Keratinocyte (primary cell): ENCODE results near the gene STAT3. TPM values are rescaled to one million over a fixed set of nuclear protein-coding genes. Genes with fewer than 3 reads are reported as not detected.

Experiments used
- DNase-seq: peaks from one replicate; pipeline ENCODE4 v3.0.0-alpha.2; 2011; ENCODE audit warnings: low read depth, missing footprints, low spot score
- FAIRE-seq: peaks from 2 replicates; lab custom pipeline; 2011; peaks lifted over from hg19 to GRCh38; lab: Jason Lieb, UNC
- H2AFZ ChIP-seq: 2 replicates; pipeline ENCODE4 v1.6.0; 2012; ENCODE audit warnings: low read length, control low read depth, inconsistent platforms; ENCODE audit not compliant: control insufficient read depth
- H3K27ac ChIP-seq: 2 replicates; pipeline ENCODE4 v1.5.1; 2011; ENCODE audit warnings: low read length; ENCODE audit not compliant: control insufficient read depth, insufficient read depth
- H3K27me3 ChIP-seq: 3 replicates; pipeline ENCODE4 v1.6.0; 2011; ENCODE audit warnings: low read length; ENCODE audit not compliant: control insufficient read depth, insufficient read depth; ENCODE audit errors: extremely low read depth
- H3K36me3 ChIP-seq, 2 experiments: 2 replicates in 1 of 2; 3 replicates in 1 of 2; pipeline ENCODE4 v1.5.1; 2011; ENCODE audit warnings: low read length in 2 of 2, mild to moderate bottlenecking in 1 of 2; ENCODE audit not compliant: control insufficient read depth in 2 of 2, insufficient read depth in 2 of 2; ENCODE audit errors: extremely low read depth in 1 of 2
- H3K4me1 ChIP-seq: 3 replicates; pipeline ENCODE4 v1.5.1; 2011; ENCODE audit warnings: low read length; ENCODE audit not compliant: control insufficient read depth, insufficient read depth; ENCODE audit errors: extremely low read depth
- H3K4me2 ChIP-seq: 3 replicates; pipeline ENCODE4 v1.6.0; 2011; ENCODE audit warnings: low read depth, low read length; ENCODE audit not compliant: control insufficient read depth, insufficient read depth; ENCODE audit errors: extremely low read depth
- H3K4me3 ChIP-seq, 3 experiments: fragments of 200-600 bp in 1 of 3; sonication (generic) in 1 of 3; 2 replicates in 2 of 3; 3 replicates in 1 of 3; pipeline ENCODE4 v1.5.1; 2011 to 2016; ENCODE audit warnings: low read length in 3 of 3, mild to moderate bottlenecking in 3 of 3, control low read depth in 2 of 3, inconsistent platforms in 1 of 3, low read depth in 1 of 3, mixed read lengths in 1 of 3, mixed run types in 1 of 3, moderate library complexity in 1 of 3; ENCODE audit not compliant: control insufficient read depth in 2 of 3, insufficient read depth in 2 of 3; ENCODE audit errors: extremely low read depth in 1 of 3
- H3K79me2 ChIP-seq: 2 replicates; pipeline ENCODE4 v1.6.0; 2012; ENCODE audit warnings: low read length; ENCODE audit not compliant: control insufficient read depth, insufficient read depth
- H3K9ac ChIP-seq: 3 replicates; pipeline ENCODE4 v1.6.0; 2011; ENCODE audit warnings: low read length; ENCODE audit not compliant: control insufficient read depth, insufficient read depth; ENCODE audit errors: extremely low read depth
- H3K9me1 ChIP-seq: 3 replicates; pipeline ENCODE4 v1.6.0; 2011; ENCODE audit warnings: low read length; ENCODE audit not compliant: control insufficient read depth, insufficient read depth; ENCODE audit errors: extremely low read depth
- H3K9me3 ChIP-seq: 2 replicates; pipeline ENCODE4 v1.5.1; 2012; ENCODE audit warnings: low read depth, low read length; ENCODE audit not compliant: control insufficient read depth
- H4K20me1 ChIP-seq: 3 replicates; pipeline ENCODE4 v1.6.0; 2011; ENCODE audit warnings: low read length; ENCODE audit not compliant: control insufficient read depth, insufficient read depth; ENCODE audit errors: extremely low read depth
- EZH2 ChIP-seq: IDR thresholded peaks from one replicate; pipeline ENCODE4 v1.6.1; 2012; ENCODE audit warnings: inconsistent platforms, mild to moderate bottlenecking, low read length, moderate library complexity
- dilution Hi-C: fragments of 300-500 bp; cut with MboI; formaldehyde crosslinking; loops from one replicate; pipeline ENCODE4 v1.7.0; 2020; ENCODE audit warnings: low sequenced_read_pairs; ENCODE audit not compliant: extremely low pct_ligation_motif_present
- polyA plus RNA-seq, 5 experiments: library from polyadenylated mRNA; depleted of rRNA in 3 of 5; stranded (reverse) in 3 of 5; stranded (forward) in 1 of 5; unstranded in 1 of 5; fragments of >200 nt; gene quantifications; 1 replicate in 1 of 5; 2 replicates in 3 of 5; 3 replicates in 1 of 5; pipeline versions ENCODE4 v1.2.1 to v1.2.3, GENCODE V29; 2011 to 2012; ENCODE audit warnings: missing spikeins in 2 of 5, low read depth in 1 of 5, low replicate concordance in 1 of 5
- TF ChIP-seq, protein P1 (sequence below), 3 experiments: IDR thresholded peaks in 1 of 3; conservative IDR thresholded peaks in 1 of 3; optimal IDR thresholded peaks in 1 of 3; 2 replicates in 2 of 3; 3 replicates in 1 of 3; pipeline versions ENCODE3 to v1.5.1; 2011; ENCODE audit warnings: low read length in 3 of 3, mild to moderate bottlenecking in 3 of 3, moderate library complexity in 2 of 3, control low read depth in 1 of 3, inconsistent platforms in 1 of 3; ENCODE audit not compliant: insufficient read depth in 2 of 3; ENCODE audit errors: extremely low read depth in 1 of 3

Gene STAT3
- polyA plus RNA-seq, 1 donor (not counting 4 experiments of a cell fraction or from before 2014, with no cell fraction given), result 37.4 TPM

DNA sequence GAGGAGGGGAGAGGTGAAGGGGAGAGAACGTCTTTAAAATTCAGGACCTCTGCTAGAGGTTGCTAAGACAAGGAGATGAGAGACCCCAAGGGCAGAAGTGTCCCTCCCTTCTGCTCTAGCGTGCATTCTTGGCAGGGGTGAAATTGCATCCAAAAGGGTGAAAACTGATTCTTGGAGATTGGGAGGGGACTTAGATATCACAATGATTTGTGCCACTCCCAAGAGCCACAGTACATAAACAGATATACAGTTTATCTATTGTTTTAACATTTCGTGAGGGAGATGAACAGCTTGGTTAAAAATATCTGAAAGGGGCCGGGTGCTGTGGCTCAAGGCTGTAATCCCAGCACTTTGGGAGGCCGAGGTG is 22.1 kb upstream of the STAT3 start:
- no peak for DNase-seq
- no peak for FAIRE-seq
- Histone ChIP-seq H3K4me1 (peaks cover 75% of the 10 kb centered on the region), H3K27me3 (no peaks in the 10 kb centered on the region), H2AFZ (no peak overlapping the region), H3K79me2 (peaks cover 83% of the 10 kb centered on the region), H3K4me2 (peak overlapping the region; percentile 75), H4K20me1 (peaks cover 46% of the 10 kb centered on the region), H3K36me3 (peaks cover 8 to 22% of the 10 kb centered on the region in 2 experiments), H3K9me3 (no peaks in the 10 kb centered on the region), H3K9me1 (peaks cover 8% of the 10 kb centered on the region), H3K9ac (peak overlapping the region; percentile 62), H3K27ac (peak overlapping the region; percentile 88), H3K4me3 (peak overlapping the region in 2 of 3 experiments; percentile 22 to 31)
- TF ChIP-seq, protein P1, sequence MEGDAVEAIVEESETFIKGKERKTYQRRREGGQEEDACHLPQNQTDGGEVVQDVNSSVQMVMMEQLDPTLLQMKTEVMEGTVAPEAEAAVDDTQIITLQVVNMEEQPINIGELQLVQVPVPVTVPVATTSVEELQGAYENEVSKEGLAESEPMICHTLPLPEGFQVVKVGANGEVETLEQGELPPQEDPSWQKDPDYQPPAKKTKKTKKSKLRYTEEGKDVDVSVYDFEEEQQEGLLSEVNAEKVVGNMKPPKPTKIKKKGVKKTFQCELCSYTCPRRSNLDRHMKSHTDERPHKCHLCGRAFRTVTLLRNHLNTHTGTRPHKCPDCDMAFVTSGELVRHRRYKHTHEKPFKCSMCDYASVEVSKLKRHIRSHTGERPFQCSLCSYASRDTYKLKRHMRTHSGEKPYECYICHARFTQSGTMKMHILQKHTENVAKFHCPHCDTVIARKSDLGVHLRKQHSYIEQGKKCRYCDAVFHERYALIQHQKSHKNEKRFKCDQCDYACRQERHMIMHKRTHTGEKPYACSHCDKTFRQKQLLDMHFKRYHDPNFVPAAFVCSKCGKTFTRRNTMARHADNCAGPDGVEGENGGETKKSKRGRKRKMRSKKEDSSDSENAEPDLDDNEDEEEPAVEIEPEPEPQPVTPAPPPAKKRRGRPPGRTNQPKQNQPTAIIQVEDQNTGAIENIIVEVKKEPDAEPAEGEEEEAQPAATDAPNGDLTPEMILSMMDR (optimal IDR thresholded peaks at IDR 0.05 in 1 of 3, IDR thresholded peaks at IDR 0.05 in 1 of 3, conservative IDR thresholded peaks at IDR 0.05 in 1 of 3; ENCODE audit: extremely low read depth in 1 of 3, insufficient read depth in 2 of 3, low read length in 3 of 3), result no peak
- no peak for TF ChIP-seq EZH2
- dilution Hi-C loops, result no loop called here

DNA sequence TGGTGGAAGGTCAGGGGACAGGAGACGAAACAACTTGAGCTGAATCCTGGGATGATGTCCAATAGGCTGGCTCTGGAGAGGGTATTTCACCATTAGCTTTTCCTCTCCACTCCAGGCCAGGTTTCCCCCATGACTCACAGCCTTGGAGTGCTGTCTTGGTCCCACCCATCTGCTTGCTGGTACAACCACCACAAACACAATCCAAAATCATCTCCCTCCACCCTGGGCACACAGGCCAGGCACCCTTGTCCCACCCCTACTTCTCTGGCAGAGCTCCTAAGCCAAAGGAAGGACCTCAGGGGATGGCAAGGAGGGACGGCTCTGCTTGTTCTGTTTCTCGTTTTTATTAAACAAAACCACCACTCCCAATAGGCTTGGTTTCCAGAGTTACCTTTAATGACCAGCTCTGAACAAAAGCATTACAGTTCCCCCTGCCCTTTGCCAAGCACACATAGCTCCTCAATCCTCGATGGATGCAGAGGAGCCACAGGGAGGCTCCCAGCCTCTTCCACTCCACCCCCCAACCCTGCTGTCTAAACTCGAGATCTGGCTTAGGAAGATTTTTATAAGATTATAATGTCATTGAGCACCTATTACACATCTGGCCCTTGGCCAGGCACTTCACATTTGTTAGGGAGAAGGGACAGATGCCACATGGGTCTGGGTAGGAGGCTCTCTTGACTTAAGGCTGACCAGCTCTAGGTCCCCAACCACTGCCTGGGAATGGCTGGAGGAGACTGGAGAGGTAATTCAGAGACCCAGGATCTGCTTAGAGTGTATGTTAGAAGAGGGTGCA is 21.5 kb upstream of the STAT3 start:
- Histone ChIP-seq H4K20me1 (peaks cover 46% of the 10 kb centered on the region), H3K9ac (peak overlapping the region; percentile 62), H2AFZ (no peak overlapping the region), H3K4me3 (peak overlapping the region in 2 of 3 experiments; percentile 22 to 54), H3K27ac (peak overlapping the region; percentile 88), H3K36me3 (peaks cover 6 to 28% of the 10 kb centered on the region in 2 experiments), H3K4me1 (peaks cover 70% of the 10 kb centered on the region), H3K9me1 (peaks cover 8% of the 10 kb centered on the region), H3K9me3 (no peaks in the 10 kb centered on the region), H3K4me2 (peak overlapping the region; percentile 75), H3K79me2 (peaks cover 83% of the 10 kb centered on the region), H3K27me3 (no peaks in the 10 kb centered on the region)
- dilution Hi-C loops, result no loop called here
- TF ChIP-seq, protein P1 (optimal IDR thresholded peaks at IDR 0.05 in 1 of 3, IDR thresholded peaks at IDR 0.05 in 1 of 3, conservative IDR thresholded peaks at IDR 0.05 in 1 of 3; ENCODE audit: extremely low read depth in 1 of 3, insufficient read depth in 2 of 3, low read length in 3 of 3), result no peak
- TF ChIP-seq EZH2, result no peak
- DNase-seq, result no peak
- FAIRE-seq, result peak; percentile 84
